Fibroblast of pulmonary artery (primary cell): ENCODE measurements around the gene PRRC1.
A peak's percentile ranks its signal among the peaks of the same experiment; 100 is the strongest.
"Not testable (repeated sequence)": the region's sequence is repeated elsewhere in the genome, so short reads cannot be mapped to it uniquely, and the experiment has no call there.

Experiments
- DNase-seq: peaks from one replicate; pipeline ENCODE4 v3.0.0-alpha.2; 2010; ENCODE audit warnings: low read depth
- H3K4me3 ChIP-seq: replicated peaks from 2 replicates; pipeline ENCODE4 v1.5.1; 2011; ENCODE audit warnings: low read depth, mild to moderate bottlenecking, control low read depth, low read length, moderate library complexity
- TF ChIP-seq, protein P1 (sequence below): IDR thresholded peaks from 2 replicates; pipeline ENCODE4 v1.5.1; 2011; ENCODE audit warnings: mild to moderate bottlenecking, control low read depth, low read length, inconsistent platforms; ENCODE audit errors: missing control alignments

Gene PRRC1

DNA sequence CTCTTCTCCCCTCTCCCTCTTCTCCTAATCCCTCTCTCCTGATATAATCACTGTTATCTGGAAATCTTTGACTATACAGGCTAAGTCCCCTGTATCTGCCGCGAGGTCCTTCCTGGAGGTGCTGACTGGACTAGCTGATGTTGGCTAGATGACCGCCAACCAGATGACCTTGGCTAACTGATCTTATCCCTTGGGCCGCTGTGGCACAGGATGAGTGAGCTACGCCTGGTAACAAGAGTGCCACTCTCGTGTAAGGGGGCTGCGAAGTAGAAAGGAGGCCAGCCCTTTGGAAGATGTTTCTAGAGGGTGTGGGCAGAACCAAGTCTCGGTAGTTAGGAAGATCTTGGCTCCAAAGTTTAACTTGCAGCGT lies 345 bp upstream of the PRRC1 start:
- TF ChIP-seq, protein P1, sequence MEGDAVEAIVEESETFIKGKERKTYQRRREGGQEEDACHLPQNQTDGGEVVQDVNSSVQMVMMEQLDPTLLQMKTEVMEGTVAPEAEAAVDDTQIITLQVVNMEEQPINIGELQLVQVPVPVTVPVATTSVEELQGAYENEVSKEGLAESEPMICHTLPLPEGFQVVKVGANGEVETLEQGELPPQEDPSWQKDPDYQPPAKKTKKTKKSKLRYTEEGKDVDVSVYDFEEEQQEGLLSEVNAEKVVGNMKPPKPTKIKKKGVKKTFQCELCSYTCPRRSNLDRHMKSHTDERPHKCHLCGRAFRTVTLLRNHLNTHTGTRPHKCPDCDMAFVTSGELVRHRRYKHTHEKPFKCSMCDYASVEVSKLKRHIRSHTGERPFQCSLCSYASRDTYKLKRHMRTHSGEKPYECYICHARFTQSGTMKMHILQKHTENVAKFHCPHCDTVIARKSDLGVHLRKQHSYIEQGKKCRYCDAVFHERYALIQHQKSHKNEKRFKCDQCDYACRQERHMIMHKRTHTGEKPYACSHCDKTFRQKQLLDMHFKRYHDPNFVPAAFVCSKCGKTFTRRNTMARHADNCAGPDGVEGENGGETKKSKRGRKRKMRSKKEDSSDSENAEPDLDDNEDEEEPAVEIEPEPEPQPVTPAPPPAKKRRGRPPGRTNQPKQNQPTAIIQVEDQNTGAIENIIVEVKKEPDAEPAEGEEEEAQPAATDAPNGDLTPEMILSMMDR: no peak
- DNase-seq: no peak
- H3K4me3 ChIP-seq: peak overlapping the region; percentile 92

DNA sequence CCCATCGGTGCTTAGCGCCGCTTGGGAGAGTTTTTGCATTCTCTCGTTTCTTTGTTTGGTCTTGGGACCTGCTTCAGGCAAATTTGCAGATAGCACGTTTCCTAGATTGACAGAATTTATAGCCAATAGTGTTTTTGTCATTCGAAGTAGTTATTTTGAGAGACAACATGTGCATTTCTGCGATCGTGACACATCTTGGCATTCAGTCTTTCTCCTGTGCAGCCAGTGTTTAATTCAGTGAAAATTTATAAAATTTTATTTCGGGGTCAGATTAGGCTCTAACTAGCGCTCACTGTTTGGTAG lies 830 bp downstream of the PRRC1 start:
- peak; percentile 70 for DNase-seq
- TF ChIP-seq, protein P1: no peak
- H3K4me3 ChIP-seq: peak overlapping the region; percentile 92

DNA sequence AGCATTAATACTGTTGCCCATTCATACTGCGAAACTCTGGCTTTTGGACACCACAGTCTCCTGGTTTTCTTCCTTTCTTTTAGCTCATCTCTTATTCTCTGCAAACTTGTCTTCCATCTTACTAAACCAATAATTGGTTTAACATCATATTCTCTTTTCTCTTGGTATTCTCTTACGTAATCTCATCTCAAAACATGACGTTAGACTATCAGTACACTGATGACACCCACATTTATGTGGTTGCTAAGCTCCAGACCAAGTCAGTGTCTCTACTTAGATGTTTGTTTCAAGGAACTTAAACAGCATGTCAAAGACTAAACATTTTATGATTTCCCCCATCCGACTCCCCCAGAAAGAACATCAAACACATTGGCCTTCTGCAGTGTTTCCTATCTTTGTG lies 2.1 kb downstream of the PRRC1 start:
- TF ChIP-seq, protein P1: no peak
- peak; percentile 13 for DNase-seq
- peak overlapping the region; percentile 92 for H3K4me3 ChIP-seq

DNA sequence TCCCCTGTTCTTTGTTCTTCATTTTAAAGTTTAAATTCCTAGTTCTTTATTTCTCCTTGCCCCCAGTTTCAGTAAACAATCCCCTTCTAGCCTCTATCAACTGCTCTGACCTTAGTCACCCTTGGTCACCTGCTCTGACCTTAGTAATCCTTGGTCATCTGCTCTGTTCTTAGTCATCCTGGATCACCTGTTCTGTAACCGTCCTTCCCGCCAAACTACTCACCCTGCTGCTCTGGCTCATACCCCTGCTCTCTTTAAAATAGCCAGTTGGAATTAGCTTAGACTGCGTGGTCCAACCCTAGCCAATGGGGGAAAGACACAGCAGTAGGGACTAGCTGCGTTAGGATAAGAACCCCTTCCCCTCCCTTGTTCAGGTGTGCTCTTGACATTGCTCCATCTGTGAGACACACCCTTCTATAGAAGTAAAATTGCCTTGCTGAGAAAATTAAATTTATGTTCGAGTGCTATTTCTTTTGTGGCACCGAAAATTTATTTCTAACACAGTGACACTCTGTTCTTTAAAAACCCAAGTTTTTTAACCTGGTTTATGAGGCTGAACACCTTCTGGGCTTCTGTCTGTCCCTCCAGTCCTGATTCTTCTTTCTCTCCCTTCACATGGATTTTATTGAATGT lies 3.8 kb downstream of the PRRC1 start:
- DNase-seq: no peak
- no peak overlapping the region for H3K4me3 ChIP-seq
- TF ChIP-seq, protein P1: no peak

DNA sequence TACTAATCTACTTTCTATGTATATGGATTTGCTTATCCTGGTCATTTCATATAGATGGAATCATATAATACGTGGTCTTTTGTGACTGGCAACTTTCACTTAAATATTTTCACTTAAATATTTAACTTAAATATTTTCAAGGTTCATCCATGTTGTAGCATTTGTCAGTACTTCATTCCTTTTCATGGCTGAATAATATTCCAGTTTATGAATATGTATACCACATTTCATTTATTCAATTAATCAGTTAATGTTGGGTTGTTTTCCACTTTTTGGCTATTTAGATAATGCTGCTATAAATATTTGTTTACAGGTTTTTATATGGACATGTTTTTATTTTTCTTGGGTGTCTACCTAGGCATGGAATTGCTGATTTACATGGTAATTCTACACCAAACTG lies 7.7 kb downstream of the PRRC1 start:
- TF ChIP-seq, protein P1: no peak
- DNase-seq: no peak
- no peak overlapping the region for H3K4me3 ChIP-seq

DNA sequence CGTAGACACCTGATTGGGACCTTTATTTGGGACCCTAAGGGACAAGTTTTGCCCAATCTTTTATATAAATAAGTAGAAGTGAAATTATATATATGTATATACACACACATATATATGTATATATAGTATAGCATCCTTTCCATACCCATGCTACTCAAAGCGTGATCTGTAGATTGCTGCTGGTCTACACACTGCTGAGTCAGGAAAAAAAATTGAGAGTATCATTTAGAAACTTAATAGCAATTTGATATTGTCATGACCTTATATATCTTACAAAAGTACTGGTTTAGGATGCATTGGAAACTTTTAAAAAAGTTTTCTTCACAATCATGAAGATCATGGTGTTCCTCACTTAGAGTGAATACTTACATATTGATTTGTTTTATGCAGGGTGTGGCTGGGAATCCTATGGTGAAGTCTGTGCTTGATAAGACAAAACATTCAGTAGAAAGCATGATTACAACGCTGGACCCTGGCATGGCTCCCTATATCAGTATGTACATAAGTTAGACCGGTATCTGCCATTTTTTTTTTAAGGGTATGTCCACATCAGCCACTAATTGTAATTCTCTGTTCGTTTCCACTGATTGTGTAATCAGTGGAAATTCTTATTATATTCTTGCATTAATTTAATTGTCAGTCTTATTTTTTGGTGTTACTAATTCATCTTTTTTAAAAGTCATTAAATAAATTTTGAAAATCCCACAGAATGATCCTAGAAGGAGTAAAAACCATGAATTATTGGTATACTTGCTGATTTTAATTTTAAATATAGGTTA lies 12.7 kb downstream of the PRRC1 start:
- DNase-seq: no peak
- H3K4me3 ChIP-seq: no peak overlapping the region
- TF ChIP-seq, protein P1: no peak

DNA sequence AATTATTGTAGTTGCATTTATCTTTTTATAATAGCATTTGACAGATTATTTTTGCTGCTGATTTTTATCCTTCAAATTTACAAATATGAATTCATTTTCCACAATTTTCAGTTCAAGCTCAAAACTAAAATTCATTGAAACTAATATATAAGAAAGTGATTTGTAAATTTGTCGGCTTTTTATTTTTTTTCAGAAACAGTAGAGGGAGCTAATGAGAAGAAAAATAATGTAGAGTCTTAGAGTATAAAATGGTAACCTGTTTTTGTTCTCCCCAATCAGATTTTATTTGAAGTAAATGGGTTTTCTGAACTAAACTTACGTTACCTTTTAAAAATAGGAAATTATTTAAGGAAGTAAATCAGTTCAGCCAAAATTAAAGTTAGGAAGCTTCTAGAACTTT lies 19.2 kb downstream of the PRRC1 start:
- DNase-seq: peak; percentile 32
- TF ChIP-seq, protein P1: peak; percentile 39
- no peak overlapping the region for H3K4me3 ChIP-seq

DNA sequence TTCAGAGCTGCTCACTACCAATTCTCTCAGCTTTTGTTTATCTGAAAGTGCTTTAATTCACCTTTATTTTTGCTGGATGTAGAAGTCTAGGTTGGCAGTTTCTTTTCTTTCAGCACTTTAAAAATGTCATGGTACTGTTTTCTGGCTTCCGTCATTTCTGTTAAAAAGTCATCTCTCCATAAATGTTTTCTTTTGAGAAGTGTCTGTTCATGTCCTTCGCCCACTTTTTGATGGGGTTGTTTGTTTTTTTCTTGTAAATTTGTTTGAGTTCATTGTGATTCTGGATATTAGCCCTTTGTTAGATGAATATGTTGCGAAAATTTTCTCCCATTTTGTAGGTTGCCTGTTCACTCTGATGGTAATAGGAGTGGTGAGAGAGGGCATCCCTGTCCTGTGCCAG lies 23.1 kb downstream of the PRRC1 start:
- DNase-seq, H3K4me3 ChIP-seq: not testable (repeated sequence)

DNA sequence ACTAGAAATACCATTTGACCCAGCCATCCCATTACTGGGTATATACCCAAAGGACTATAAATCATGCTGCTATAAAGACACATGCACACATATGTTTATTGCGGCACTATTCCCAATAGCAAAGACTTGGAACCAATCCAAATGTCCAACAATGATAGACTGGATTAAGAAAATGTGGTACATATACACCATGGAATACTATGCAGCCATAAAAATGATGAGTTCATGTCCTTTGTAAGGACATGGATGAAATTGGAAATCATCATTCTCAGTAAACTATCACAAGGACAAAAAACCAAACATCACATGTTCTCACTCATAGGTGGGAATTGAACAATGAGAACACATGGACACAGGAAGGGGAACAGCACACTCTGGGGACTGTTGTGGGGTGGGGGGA lies 27.8 kb downstream of the PRRC1 start:
- H3K4me3 ChIP-seq, DNase-seq: not testable (repeated sequence)
